ENCODE results near the gene CTSG. TPM values are rescaled to one million over a fixed set of nuclear protein-coding genes. Genes with fewer than 3 reads are reported as not detected.

CTSG gene, protein sequence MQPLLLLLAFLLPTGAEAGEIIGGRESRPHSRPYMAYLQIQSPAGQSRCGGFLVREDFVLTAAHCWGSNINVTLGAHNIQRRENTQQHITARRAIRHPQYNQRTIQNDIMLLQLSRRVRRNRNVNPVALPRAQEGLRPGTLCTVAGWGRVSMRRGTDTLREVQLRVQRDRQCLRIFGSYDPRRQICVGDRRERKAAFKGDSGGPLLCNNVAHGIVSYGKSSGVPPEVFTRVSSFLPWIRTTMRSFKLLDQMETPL
- not detected in 5 replicates for total RNA-seq (2022; extraction: Qiagen RNA extraction; ENCODE audit: low read depth)

DNA sequence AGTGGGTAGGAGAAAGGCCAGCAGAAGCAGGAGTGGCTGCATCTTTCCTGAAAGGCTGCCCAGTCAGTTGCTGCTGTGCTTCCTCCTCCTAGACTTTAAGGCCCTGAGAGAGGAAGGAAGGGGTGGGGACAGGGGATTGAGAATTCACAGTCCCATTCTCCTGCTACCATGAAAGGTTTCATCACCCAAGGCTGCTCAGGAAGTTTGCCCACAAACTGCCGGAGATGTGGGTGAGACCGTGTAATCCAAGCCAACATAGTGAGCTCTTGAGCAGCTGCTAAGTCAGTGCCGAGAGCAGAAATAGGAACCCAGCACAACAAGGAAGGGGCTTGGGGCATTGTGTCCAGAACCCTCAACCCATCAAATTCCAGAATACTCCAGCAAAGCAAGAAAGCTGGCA lies at the start of gene CTSG:
Gene CTSG (minus strand): TSS at position 69 of the 400 bp plus-strand sequence. CDS start 27 bp downstream, at position 42.

DNA sequence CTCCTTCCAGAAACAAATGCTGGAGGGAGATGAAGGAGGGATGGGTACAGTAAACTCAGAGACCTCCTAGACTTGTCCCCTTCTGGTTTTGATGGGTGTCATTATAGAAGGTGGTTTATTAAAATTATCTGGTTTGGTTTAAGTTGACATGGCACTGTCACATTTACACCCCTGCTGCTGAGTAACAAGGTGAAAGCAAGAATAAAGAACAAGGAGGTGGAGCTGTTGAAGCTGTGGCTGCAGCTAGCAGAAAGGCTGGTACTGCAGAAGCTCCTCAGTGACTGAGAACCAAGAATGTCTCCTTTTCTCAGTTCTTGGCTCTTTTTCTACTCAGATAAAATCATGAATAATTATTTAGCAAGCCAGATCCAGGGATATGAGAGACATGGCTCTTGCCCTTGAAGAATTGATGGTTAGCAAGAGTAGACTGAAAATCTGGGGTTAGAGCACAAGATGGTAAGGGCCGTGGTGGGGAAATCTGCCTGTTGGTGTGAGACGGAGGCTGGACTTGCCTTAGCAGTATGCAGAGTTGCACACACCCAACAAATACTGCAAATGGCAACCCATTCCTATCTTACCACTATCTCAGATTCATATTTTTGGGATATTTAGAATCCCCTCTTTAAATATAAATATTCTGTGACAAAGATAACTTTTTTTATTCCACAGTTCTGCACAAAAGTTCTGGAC lies 33.8 kb upstream of the CTSG start, which contains the start of gene GZMH:
Gene GZMH (minus strand): TSS at position 31 of the 690 bp plus-strand sequence. CDS start 72 bp downstream, outside the sequence.

Other genes with a start within 250 kb of the CTSG start
- gene ADCY4, start 241.2 kb downstream of the CTSG start, total RNA-seq (2022; extraction: Qiagen RNA extraction; ENCODE audit: low read depth): not detected in 5 replicates
- gene RIPK3, start 236.3 kb downstream of the CTSG start, total RNA-seq (2022; extraction: Qiagen RNA extraction; ENCODE audit: low read depth): not detected in 5 replicates
- gene NFATC4, start 208.1 kb downstream of the CTSG start, total RNA-seq (2022; extraction: Qiagen RNA extraction; ENCODE audit: low read depth): 0.29 to 0.67 TPM (median 0.47 TPM) in 4 of 5 replicates, not detected in the other
- 0.16 to 0.78 TPM (median 0.18 TPM) in 5 replicates for gene NYNRIN, start 177.2 kb downstream of the CTSG start, total RNA-seq (2022; extraction: Qiagen RNA extraction; ENCODE audit: low read depth)
- 1.0 to 1.6 TPM (median 1.3 TPM) in 5 replicates for gene CBLN3, start 146.6 kb downstream of the CTSG start, total RNA-seq (2022; extraction: Qiagen RNA extraction; ENCODE audit: low read depth)
- gene KHNYN, start 146.3 kb downstream of the CTSG start, total RNA-seq (2022; extraction: Qiagen RNA extraction; ENCODE audit: low read depth): 19.3 to 28.8 TPM (median 26.1 TPM) in 5 replicates
- gene SDR39U1, start 133.5 kb downstream of the CTSG start, total RNA-seq (2022; extraction: Qiagen RNA extraction; ENCODE audit: low read depth): 42.7 to 56.3 TPM (median 47.4 TPM) in 5 replicates
- gene CMA1, start 68.0 kb downstream of the CTSG start, total RNA-seq (2022; extraction: Qiagen RNA extraction; ENCODE audit: low read depth): not detected in 5 replicates
- gene GZMH, start 33.4 kb upstream of the CTSG start, total RNA-seq (2022; extraction: Qiagen RNA extraction; ENCODE audit: low read depth): not detected in 5 replicates
- gene GZMB, start 57.9 kb upstream of the CTSG start, total RNA-seq (2022; extraction: Qiagen RNA extraction; ENCODE audit: low read depth): not detected in 5 replicates